ENCODE data around the gene VPS4B.

DNA sequence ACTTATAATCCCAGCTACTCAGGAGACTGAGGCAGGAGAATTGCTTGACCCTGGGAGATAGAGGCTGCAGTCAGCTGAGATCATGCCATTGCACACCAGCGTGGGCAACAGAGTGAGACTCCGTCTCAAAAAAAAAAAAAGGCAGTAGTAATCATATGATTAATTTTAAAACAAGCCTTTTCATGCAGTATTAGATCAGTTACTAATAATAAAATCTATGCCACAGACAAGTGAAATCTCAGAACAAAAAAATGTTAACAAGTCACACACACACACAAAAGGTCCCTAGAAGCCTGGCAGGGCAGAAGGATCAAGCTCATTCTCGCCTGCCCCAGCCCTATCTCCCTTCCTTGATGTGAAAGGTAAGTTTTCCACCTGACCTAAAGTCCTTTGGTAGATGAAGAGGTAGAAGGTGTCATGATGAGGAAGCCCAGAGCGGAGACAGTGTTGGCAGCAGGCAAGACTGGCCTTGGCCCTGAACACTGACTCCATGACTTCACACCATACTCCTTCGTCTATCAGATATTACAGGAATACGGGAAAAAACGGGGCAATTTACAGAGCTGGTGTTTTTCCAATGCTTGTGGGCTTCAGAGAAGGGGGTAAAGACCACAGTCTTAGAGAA, 65.9 kb downstream of the VPS4B start:
- no peak for TF ChIP-seq POLR2A (IDR thresholded peaks at IDR 0.05)
- TF ChIP-seq, protein P1, sequence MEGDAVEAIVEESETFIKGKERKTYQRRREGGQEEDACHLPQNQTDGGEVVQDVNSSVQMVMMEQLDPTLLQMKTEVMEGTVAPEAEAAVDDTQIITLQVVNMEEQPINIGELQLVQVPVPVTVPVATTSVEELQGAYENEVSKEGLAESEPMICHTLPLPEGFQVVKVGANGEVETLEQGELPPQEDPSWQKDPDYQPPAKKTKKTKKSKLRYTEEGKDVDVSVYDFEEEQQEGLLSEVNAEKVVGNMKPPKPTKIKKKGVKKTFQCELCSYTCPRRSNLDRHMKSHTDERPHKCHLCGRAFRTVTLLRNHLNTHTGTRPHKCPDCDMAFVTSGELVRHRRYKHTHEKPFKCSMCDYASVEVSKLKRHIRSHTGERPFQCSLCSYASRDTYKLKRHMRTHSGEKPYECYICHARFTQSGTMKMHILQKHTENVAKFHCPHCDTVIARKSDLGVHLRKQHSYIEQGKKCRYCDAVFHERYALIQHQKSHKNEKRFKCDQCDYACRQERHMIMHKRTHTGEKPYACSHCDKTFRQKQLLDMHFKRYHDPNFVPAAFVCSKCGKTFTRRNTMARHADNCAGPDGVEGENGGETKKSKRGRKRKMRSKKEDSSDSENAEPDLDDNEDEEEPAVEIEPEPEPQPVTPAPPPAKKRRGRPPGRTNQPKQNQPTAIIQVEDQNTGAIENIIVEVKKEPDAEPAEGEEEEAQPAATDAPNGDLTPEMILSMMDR (IDR thresholded peaks at IDR 0.05) = no peak

Data from ovary (tissue), 3 donors.